GM19351 (cell line): Measurements from ENCODE around the gene SDF2L1.
A peak's percentile ranks its signal among the peaks of the same experiment; 100 is the strongest.

Experiments
- ATAC-seq: cut with Tn5 transposase; IDR thresholded peaks from one replicate; pipeline ENCODE4 v1.9.1; 2021; ENCODE audit warnings: mild to moderate bottlenecking, moderate library complexity; ENCODE audit not compliant: unreplicated experiment

SDF2L1 gene

DNA sequence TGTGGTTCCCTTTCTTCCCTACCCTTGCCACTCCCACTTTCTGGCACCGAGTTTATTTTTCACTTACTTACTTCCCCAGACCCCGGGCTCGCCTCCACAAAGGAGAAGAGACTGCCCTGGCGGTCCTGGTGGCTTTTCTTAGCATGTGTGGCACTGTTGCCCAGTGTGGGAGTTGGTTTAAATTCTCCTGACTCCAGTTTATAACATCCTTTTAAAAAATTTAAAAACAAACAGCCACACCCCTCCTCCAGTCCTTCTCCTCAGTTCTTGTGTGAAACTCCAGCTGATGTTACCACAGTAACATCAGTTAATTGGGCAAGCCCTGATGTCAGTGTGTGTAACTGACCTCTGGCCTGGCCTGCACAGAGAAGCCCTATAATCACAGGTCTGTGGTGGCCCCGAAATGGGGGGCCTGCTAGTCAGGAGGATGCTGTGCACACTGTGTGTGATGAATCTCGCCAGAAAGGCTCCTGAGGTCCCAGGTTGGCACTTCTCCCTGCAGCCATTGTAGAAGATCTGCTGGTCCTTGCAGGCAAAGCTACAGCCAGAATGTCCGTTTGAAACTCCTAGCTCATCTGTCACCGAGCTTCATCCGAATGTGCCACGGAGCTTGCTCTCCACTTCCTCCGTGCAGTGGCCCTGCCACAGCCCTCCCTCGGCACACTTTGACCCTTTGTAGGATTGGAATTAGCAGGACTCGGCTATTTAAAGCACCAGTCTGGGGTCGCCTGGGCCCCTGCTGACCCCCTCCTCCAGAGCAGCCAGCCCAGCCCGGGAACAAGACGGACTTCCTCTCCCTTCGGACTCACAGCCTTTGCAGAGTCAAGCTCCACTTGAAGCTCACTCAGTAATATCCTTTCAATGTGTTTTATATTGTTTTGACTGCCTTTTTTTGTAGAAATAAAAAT lies 19.8 kb upstream of the SDF2L1 start:
- no peak for ATAC-seq

DNA sequence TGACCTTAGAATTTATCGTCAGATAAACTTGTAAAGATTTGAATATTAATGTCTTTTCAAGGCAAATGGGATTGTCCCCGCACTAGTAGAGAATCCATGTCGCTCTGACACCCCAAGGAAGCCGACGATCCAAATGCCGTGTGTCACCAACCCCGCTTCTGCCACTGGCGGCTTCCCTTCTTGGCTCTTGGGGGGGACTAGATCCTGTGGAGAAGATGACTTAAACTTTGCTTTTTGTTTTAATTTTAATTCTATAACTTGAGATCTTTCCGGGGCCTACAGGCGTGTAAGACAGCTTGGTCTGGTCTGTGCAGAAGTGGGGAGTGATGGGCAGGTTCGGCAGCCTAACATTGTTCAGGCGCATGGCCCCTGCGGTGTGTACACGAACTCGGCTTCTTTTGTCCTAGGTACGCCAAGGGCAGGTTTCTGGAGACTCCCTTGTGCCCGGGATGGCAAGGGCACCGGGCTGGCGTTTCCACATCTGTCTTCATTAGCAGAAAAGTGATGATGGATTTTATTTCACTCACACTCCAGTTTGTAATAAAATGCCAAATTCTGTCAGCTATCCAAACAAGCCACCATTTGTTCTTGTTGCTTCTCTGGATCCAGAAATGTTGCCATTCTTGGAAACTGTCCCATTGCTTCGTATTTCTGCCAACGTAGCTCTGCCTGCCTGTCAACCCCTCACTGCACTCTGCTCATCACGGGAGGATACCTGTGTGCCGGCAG lies 19.0 kb upstream of the SDF2L1 start:
- no peak for ATAC-seq

- ATAC-seq: no peak
These were observed 18.5 kb upstream of the SDF2L1 start for GRCh38 chr22:21623648-21623970.

DNA sequence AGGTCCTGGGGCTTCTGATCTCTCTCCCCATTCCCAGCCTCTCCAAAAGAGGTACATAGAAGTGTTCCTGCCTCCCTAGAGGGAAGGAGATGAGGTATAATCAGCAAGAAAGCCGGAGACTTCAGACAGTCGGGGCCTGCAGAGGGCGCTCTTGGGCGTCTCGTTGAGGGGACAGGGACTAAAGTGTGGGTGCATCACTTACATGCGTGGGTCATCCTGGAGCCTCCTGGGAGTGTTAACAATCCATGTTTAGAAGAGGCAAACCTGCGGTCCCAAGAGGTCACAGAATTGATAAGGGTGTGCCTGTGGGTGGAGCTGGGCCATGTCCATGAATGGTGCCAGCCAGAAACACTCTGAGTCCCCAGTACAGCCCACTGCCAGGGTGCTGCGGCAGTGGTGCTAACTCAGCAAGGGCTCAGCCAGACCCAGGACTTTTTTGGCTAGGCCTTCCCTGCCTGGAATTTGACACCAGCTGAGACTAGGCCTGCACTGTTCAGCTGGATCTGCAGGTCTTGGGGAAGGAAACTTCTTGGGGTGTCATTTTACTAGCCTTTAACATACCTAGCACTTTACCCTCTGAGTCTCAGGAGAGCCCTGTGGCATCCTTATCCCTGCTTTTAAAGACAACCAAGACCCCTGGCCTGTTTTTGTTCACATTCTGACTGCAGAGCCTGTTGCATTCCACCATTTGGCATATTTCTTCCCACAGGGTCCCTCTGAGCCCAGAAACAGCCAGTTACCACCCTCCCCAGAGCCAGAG lies 17.8 kb upstream of the SDF2L1 start:
- no peak for ATAC-seq

DNA sequence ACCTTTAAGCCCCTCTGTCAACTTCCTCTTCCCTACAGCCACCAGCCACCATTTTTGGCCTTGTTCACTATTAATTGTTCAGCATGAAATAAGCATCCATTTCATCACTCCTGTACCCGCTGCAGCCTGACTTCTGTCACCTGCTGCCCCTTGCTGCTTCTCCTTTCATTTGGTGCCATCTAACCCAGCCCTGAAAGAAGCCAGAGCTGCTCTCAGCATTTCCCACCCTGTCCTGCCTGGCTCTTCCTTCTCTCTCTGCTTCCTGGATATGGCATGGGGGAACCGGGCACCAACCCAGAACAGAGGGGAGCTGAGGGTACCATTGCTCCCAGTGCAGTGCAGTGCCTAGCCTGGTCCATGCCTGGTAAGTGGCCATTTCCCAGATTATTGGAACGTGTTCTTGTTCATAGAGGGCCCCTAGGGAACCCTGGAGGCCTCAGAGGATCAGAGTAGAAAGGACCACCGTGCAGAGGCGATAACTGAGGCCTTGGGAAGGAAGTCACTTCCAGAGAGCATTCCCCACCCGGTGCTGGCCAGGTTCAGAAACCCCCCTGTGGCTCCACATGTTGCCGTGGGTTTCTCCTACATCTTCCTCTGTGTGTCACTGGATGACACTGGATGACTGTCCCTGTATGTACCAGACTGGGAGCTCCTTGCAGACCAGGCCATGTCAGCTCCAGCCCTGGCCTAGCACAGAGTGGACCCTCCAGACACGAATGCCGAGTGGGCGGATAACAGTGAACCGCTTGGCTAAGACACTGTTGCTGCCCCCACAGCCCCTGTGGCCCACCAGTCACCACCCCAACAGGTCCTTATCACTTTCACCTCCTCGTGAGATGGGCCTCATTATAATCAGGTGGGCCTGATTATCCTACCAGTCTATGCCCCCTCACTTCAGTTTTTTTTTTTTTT lies 17.0 kb upstream of the SDF2L1 start:
- no peak for ATAC-seq

GRCh38 chr22:21626073-21626734 lies 15.9 kb upstream of the SDF2L1 start:
- ATAC-seq: no peak

DNA sequence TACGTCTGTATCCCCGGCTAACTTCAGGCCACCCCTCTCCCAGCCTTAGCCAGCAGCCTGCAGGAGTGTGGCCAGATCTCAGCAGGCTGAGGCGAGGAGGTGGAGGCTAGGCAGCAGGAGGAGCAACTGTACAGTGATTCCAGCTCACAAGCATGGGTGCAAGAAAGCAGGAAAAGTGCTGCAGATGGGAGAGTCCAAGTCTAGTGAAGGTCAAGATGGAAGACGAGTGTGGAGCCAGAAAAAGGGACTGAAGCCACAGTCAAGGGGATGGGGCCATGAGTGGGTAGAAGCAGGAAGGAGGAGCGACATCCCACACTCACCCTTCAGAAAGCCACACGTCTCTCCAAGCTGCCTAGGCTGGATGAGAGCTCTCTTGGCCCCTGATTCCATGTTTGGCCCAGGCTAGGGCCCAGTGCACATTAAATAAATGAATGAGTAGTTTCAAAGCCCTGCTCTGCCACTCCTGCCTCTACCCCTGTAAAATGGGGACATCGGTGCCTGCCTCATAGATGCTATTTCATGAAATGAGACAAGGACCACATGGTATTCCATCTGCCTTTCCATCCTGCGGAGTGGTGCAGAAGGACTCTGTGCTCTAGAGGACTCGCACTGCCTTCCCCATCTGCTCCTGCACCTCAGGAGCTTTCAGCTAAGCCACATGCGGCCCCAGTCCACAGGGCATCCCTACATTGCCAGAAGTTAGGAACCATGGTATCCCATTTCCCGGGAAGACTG lies 15.2 kb upstream of the SDF2L1 start:
- ATAC-seq: no peak

DNA sequence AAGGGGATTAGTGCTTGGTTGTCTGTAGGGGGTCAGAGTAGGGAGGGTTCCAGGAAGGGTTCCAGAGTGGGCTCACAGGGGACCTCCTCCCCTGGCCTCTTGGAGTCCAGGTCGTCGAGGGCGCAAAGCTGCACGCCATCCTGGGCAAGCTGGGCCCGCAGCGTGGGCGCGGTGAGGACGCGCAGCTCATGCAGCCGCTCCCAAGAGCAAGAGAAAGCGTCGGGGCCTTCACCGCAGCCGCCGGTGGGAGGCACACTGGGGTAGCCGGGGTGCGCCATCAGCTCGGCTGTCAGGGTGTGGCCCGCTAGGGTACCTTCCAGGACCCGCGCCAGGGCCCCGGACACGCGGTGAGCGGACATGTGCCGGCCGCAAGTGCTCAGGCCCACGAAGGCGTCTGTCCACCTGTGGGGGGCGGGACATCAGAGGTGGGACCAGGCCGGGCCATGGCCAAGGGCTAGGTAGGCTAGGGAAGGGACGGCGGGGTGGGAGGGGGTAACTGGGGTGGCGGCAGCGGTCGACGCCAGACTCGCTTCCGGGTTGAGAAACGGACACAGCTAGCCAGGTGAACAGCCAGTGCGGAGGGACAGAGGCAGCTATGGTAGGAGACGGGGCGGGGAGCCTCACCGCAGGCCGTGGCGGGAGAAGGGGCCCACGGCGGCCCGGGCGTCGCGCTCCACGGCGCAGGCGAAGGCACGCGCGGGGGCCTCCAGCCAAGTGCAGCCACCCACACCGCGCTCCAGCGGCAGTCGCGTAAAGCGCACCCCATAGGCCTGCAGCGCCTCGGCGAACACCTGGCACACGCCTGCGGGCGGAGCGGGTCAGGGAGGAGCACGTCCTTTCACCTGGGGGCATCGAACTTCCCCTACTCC lies 13.5 kb upstream of the SDF2L1 start:
- ATAC-seq: peak; percentile 4

DNA sequence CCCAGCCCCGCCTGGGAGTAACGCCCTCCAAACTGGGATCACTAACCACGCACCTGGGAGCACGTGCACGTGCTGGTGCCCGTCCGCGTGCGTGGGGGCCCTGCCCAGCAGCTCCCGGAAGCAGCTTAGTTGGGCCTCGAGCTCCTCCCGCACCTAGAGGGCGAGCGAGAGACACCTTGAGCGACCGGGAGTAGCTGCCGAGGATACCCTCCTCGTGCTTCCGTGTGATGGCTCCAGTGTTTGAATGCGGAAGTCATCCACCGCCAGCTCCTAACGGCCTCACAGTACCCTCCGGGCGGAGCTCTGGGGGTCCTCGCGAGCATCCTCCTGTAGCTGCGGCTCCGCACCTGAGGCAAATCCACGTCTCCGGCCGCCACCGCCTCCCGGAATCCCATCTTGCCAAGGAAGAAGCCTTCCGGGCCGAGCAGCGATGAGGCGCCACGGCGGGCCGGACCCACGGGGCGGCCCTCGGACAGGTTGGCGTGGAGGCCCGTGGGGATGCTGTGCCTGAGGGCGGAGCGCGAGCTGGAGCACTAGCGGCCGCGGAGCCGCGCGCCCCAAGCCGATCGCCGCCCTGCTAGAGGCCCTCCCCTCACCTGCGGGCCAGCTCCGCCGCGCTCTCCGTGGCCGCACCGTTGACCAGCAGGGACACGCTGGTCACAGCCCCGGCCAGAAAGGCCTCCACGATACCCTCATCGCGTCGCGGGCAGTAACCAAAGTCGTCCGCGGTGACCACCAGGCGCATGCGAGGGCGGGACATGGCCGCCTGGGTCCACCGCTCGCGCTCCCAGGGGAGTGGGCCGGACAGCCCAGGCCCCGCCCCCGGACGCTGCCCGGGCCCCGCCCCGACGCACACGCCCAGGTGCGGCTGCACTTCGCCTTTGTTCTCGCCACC lies 12.6 kb upstream of the SDF2L1 start, which contains the start of gene YDJC:
Gene YDJC (minus strand): TSS at position 768 of the 895 bp plus-strand sequence. CDS start 8 bp downstream, at position 760.
- peak; percentile 81 for ATAC-seq

DNA sequence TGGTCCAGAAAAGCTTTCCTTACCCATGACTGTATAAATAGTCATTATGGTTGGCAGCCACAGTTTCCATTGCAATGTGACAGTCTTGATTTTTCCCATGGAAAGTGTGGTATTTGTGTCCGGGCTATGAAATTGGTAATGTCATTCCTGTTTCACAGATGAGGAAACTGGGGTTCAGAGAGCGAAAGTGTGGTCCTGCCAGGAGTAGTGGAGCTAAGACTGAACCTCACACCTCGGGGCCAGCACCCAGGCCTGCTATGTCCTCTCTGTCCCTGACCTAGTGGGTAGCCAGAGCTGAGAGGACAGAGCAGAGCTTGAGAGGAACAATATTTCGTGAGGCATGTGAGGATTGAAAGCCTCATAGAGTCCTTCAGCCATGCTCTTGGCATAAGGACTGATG lies 11.1 kb upstream of the SDF2L1 start:
- ATAC-seq: no peak

DNA sequence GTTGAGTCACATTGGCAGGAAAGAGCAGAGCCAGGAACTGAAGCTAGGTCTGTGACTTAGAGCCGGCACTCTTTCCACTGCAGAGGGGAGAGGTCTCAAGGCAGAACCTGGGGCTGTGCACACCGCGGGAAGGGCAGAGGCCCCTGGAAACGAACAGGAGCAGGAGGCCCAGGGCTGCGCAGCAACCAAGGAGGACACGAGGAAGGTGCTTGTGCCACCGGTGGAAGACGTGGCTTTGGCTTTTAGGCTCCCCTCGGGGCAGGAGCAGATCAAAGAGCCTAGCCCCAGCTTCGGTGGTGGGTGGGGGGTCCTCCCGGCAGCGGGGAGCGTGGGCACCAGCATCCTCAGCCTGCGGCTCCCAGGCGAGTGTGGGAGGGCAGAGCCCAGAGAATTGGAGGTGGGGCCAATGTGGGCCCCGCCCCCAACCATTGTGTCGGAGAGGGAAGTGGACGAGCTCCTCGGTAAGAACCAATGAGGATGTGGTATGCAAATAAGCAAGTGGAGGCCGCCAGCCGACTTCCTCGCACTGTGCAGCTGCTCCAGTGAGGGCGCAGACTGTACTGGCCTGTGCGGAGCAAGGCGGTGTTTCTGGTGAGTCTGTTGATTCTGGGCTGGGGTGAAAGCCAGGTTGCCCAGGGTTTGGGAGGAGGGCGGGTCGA lies 9.7 kb upstream of the SDF2L1 start, which contains the start of gene CCDC116:
Gene CCDC116 (plus strand): TSS at position 524 of the 659 bp plus-strand sequence. CDS start 422 bp downstream, outside the sequence.
- no peak for ATAC-seq

DNA sequence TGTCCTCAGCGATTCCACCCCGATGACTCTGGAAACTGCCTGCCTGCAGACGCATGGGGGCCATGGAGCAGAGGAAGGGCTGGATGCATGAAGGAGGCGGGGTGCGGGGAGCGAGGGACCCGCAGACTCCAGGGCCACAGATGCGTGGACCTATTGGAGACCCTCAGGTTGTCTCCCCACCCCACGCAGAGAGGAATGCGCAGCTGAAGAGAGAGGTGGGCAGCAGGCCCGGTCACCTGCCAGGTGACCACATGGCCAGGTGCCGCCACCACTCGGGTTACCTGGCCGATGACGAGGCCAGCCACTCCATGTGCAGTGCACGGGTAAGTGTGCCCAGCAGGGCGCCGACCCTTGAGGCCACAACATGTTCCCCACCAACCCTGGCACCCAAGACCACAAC lies 9.2 kb upstream of the SDF2L1 start:
- ATAC-seq: no peak

GRCh38 chr22:21633481-21633880 lies 8.6 kb upstream of the SDF2L1 start:
- ATAC-seq: no peak

DNA sequence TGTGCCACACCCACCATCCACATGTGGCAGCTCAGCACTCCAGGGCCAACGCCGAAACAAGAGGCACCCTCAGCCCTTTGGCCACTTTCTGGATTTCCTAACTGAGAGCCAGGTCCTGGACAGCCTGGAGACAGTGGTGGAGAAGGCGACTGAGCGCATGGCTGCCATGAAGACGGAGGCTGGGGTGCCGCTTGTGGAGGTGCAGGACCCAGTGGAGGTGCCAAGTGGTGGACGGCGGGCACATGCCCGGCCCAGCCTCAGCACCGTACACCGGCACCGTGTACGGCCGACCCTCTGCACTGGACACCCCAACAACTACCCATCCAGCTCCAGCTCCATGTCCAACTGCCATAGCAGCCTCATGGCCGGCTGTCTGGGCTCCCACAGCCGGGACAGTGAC lies 8.0 kb upstream of the SDF2L1 start:
- no peak for ATAC-seq

DNA sequence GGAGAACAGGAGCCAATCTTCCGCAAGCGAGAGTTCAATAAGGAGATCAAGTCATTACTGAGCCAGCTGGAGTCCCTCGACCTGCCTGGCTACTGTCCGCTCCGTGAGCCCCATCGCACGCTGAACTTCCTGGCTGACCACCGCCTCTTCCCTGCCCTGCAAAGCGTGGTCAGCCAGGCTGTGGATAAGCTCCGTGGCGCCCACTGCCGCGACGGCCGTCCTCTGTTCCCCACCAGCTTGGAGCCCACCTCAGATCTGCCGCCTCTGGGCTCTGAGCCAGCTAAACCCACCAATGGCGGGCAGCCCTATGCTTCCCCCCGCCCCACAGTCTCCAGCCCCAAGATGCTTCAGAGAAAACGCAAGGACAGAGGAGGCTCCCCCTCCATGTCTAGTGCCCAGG lies 7.3 kb upstream of the SDF2L1 start:
- no peak for ATAC-seq

GRCh38 chr22:21635771-21636510 lies 6.2 kb upstream of the SDF2L1 start:
- ATAC-seq: no peak
